ENCODE measurements around the gene SNRK. TPM values are rescaled to one million over a fixed set of nuclear protein-coding genes. Genes with fewer than 3 reads are reported as not detected.
A peak's percentile ranks its signal among the peaks of the same experiment; 100 is the strongest.
"Not testable (repeated sequence)": the region's sequence is repeated elsewhere in the genome, so short reads cannot be mapped to it uniquely, and the experiment has no call there.

The SNRK gene
- total RNA-seq, 1 donor from 2014 or later = 37.7 TPM

- H3K9me3 Mint-ChIP-seq = peaks cover 5% of the 10 kb centered on the region
- intact Hi-C loops (cut with micrococcal nuclease) = no loop called here
- H3K4me3 Mint-ChIP-seq = no peak overlapping the region
- peaks cover 74% of the 10 kb centered on the region for H3K36me3 Mint-ChIP-seq (ENCODE audit: low read depth)
- H3K27me3 Mint-ChIP-seq (ENCODE audit: insufficient read depth) = no peaks in the 10 kb centered on the region
- peaks cover 85% of the 10 kb centered on the region for H3K4me1 Mint-ChIP-seq (ENCODE audit: low read depth)
- DNase-seq (ENCODE audit: low spot score) = no peak
- peak overlapping the region; percentile 22 for H3K27ac Mint-ChIP-seq
Observed at GRCh38 chr3:43344520-43344919, 58.2 kb downstream of the SNRK start.

DNA sequence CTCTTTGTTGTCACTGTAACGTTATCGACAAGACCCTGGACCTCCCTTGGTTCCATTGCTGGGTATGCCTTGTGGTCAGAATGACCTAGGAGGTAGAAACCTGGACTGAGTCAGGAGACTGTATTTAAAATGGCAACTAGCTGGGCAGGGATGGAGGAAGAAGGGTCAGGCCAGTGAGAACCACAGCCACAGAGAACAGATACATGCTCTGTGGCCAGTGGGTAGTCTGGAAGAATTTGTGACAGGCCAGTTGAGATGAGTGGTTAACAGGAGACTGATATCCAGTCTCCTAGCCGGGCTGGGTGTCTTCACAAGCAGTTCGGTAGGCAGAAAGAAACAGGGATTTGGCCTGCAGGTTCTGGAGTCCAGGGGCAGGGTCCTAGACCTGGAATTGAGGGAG, 58.9 kb downstream of the SNRK start:
- intact Hi-C loops (cut with micrococcal nuclease) = loop anchor here (5.0 kb wide), 1 partner anchor 347 kb away; the partner anchor contains the start of gene ABHD5
- peak overlapping the region; percentile 63 for H3K4me3 Mint-ChIP-seq
- peaks cover 5% of the 10 kb centered on the region for H3K9me3 Mint-ChIP-seq
- peaks cover 81% of the 10 kb centered on the region for H3K4me1 Mint-ChIP-seq (ENCODE audit: low read depth)
- H3K27me3 Mint-ChIP-seq (ENCODE audit: insufficient read depth) = no peaks in the 10 kb centered on the region
- H3K27ac Mint-ChIP-seq = peak overlapping the region; percentile 86
- peaks cover 70% of the 10 kb centered on the region for H3K36me3 Mint-ChIP-seq (ENCODE audit: low read depth)
- DNase-seq (ENCODE audit: low spot score) = no peak

- no peak for DNase-seq (ENCODE audit: low spot score)
- peak overlapping the region; percentile 63 for H3K4me3 Mint-ChIP-seq
Observed at GRCh38 chr3:43345877-43346276, 59.5 kb downstream of the SNRK start.

GRCh38 chr3:43346978-43347749, 60.8 kb downstream of the SNRK start:
- Mint-ChIP-seq H3K4me3 (peak overlapping the region; percentile 49), H3K27me3 (ENCODE audit: insufficient read depth) (no peaks in the 10 kb centered on the region), H3K4me1 (ENCODE audit: low read depth) (peaks cover 83% of the 10 kb centered on the region), H3K9me3 (peaks cover 22% of the 10 kb centered on the region), H3K27ac (peak overlapping the region; percentile 92), H3K36me3 (ENCODE audit: low read depth) (peaks cover 79% of the 10 kb centered on the region)
- peak; percentile 60 for DNase-seq (ENCODE audit: low spot score)
- intact Hi-C loops (cut with micrococcal nuclease) = loop anchor here (1.0 to 5.0 kb wide), 4 partner anchors 42 to 345 kb away; partner anchors contain the start of gene ABHD5

More at GRCh38 chr3:43345877-43346276, 59.5 kb downstream of the SNRK start:
- peak overlapping the region; percentile 86 for H3K27ac Mint-ChIP-seq
- H3K9me3 Mint-ChIP-seq = peaks cover 9% of the 10 kb centered on the region
- H3K36me3 Mint-ChIP-seq (ENCODE audit: low read depth) = peaks cover 68% of the 10 kb centered on the region
- H3K4me1 Mint-ChIP-seq (ENCODE audit: low read depth) = peaks cover 80% of the 10 kb centered on the region
- H3K27me3 Mint-ChIP-seq (ENCODE audit: insufficient read depth) = no peaks in the 10 kb centered on the region
- intact Hi-C loops (cut with micrococcal nuclease) = loop anchor here (1.0 to 5.0 kb wide), 2 partner anchors 58 to 346 kb away; partner anchors contain the start of gene ABHD5

DNA sequence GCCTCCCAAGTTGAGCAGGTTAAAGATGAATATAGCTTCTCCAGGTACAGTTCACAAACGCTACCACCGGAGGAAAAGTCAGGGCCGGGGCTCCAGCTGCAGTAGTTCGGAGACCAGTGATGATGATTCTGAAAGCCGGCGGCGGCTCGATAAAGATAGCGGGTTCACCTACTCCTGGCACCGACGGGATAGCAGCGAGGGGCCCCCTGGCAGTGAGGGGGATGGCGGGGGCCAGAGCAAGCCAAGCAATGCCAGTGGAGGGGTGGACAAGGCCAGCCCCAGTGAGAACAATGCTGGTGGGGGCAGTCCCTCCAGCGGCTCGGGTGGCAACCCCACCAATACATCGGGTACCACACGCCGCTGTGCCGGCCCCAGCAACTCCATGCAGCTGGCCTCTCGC, 61.4 kb downstream of the SNRK start:
- DNase-seq (ENCODE audit: low spot score) = no peak
- Mint-ChIP-seq H3K36me3 (ENCODE audit: low read depth) (peaks cover 78% of the 10 kb centered on the region), H3K4me1 (ENCODE audit: low read depth) (peaks cover 76% of the 10 kb centered on the region), H3K27ac (peak overlapping the region; percentile 92), H3K27me3 (ENCODE audit: insufficient read depth) (no peaks in the 10 kb centered on the region), H3K9me3 (peaks cover 28% of the 10 kb centered on the region), H3K4me3 (peak overlapping the region; percentile 49)
- intact Hi-C loops (cut with micrococcal nuclease) = loop anchor here (1.0 to 5.0 kb wide), 3 partner anchors 42 to 345 kb away; partner anchors contain the start of gene ABHD5

DNA sequence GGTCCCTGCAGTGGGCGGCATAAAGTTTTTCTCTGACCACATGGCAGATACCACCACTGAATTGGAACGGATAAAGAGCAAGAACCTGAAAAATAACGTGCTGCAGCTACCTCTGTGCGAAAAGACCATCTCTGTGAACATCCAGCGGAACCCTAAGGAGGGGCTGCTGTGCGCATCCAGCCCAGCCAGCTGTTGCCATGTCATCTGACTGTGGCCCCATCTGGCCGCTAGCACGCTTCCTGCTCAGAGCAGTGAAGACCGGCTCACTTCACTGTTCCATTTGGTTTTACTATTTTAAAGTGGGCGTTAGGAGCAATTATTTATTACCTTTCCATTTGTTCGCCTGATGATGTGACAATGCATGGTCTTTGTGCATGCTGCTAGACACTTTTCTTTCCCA, 62.0 kb downstream of the SNRK start:
- H3K4me3 Mint-ChIP-seq = no peak overlapping the region
- intact Hi-C loops (cut with micrococcal nuclease) = loop anchor here (5.0 kb wide), 1 partner anchor 344 kb away; the partner anchor contains the start of gene ABHD5
- no peak for DNase-seq (ENCODE audit: low spot score)
- peaks cover 71% of the 10 kb centered on the region for H3K4me1 Mint-ChIP-seq (ENCODE audit: low read depth)
- peaks cover 34% of the 10 kb centered on the region for H3K9me3 Mint-ChIP-seq
- peak overlapping the region; percentile 44 for H3K27ac Mint-ChIP-seq
- H3K36me3 Mint-ChIP-seq (ENCODE audit: low read depth) = peaks cover 77% of the 10 kb centered on the region
- no peaks in the 10 kb centered on the region for H3K27me3 Mint-ChIP-seq (ENCODE audit: insufficient read depth)

DNA sequence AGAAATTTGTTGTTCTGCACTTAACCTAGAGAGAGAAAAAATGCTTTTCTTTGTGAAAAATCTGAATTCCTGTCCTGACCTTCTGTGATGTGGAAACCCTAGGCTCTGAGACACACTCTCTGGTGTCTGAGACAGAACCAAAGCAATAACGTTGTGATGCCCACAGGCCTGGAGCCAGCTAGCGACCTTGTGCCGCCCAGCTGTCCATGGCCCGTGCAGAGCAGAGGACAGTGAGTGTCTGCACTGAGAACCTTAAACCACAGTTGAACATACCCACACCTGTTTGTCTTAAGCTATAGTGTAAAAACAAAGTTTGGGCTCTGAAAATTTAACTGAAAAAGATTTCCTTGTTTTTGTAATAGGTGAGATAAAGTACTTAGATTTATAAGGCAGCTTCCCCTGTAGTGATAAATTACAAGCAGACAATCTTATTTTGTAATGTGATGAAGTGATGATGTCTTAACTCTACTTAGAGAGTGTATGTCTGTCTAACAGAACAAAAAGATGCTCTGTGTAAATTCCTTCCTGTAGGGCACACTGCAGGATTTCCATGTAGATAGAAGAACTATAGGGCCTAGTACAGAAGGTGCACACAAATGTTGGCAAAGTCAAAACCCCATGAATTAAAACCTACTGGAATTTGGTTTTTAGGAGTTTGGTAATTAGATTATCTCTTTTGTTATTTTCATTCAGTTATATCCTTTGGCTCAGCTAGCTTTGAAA, 62.7 kb downstream of the SNRK start:
- Mint-ChIP-seq H3K4me3 (peak overlapping the region; percentile 49), H3K36me3 (ENCODE audit: low read depth) (peaks cover 77% of the 10 kb centered on the region), H3K27me3 (ENCODE audit: insufficient read depth) (no peaks in the 10 kb centered on the region), H3K27ac (peak overlapping the region; percentile 77), H3K4me1 (ENCODE audit: low read depth) (peaks cover 64% of the 10 kb centered on the region), H3K9me3 (peaks cover 41% of the 10 kb centered on the region)
- DNase-seq (ENCODE audit: low spot score) = no peak
- intact Hi-C loops (cut with micrococcal nuclease) = loop anchor here (5.0 kb wide), 1 partner anchor 343 kb away; the partner anchor contains the start of gene ABHD5

DNA sequence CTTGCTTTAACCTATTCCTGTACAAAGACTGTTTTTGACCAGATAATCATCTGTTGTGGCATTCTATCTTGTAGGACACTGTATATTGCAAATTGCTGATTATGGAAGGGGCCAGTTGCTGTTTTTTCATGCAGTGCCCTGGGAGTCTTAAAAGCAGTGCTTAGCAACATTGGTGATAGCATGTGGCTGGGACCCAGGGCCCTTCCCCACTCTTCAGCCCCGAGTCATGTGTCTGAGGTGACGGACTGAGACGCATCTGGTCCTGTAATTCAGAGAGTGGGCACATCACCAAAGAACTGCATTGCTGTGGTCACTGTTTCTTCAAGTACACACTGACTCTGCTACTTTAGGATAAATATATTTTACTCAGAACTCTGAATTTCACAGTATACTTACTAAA, 63.4 kb downstream of the SNRK start:
- no peaks in the 10 kb centered on the region for H3K27me3 Mint-ChIP-seq (ENCODE audit: insufficient read depth)
- no peak overlapping the region for H3K27ac Mint-ChIP-seq
- intact Hi-C loops (cut with micrococcal nuclease) = loop anchor here (5.0 kb wide), 1 partner anchor 343 kb away; the partner anchor contains the start of gene ABHD5
- peaks cover 48% of the 10 kb centered on the region for H3K9me3 Mint-ChIP-seq
- H3K36me3 Mint-ChIP-seq (ENCODE audit: low read depth) = peaks cover 77% of the 10 kb centered on the region
- no peak overlapping the region for H3K4me3 Mint-ChIP-seq
- H3K4me1 Mint-ChIP-seq (ENCODE audit: low read depth) = peaks cover 57% of the 10 kb centered on the region
- DNase-seq (ENCODE audit: low spot score) = no peak

- H3K4me1 Mint-ChIP-seq (ENCODE audit: low read depth) = peaks cover 21% of the 10 kb centered on the region
- H3K4me3 Mint-ChIP-seq = no peak overlapping the region
- no peak for DNase-seq (ENCODE audit: low spot score)
- no peak overlapping the region for H3K27ac Mint-ChIP-seq
- peaks cover 65% of the 10 kb centered on the region for H3K36me3 Mint-ChIP-seq (ENCODE audit: low read depth)
- H3K9me3 Mint-ChIP-seq = peaks cover 75% of the 10 kb centered on the region
- H3K27me3 Mint-ChIP-seq (ENCODE audit: insufficient read depth) = no peaks in the 10 kb centered on the region
- intact Hi-C loops (cut with micrococcal nuclease) = no loop called here
Observed at GRCh38 chr3:43353393-43353792, 67.1 kb downstream of the SNRK start.

DNA sequence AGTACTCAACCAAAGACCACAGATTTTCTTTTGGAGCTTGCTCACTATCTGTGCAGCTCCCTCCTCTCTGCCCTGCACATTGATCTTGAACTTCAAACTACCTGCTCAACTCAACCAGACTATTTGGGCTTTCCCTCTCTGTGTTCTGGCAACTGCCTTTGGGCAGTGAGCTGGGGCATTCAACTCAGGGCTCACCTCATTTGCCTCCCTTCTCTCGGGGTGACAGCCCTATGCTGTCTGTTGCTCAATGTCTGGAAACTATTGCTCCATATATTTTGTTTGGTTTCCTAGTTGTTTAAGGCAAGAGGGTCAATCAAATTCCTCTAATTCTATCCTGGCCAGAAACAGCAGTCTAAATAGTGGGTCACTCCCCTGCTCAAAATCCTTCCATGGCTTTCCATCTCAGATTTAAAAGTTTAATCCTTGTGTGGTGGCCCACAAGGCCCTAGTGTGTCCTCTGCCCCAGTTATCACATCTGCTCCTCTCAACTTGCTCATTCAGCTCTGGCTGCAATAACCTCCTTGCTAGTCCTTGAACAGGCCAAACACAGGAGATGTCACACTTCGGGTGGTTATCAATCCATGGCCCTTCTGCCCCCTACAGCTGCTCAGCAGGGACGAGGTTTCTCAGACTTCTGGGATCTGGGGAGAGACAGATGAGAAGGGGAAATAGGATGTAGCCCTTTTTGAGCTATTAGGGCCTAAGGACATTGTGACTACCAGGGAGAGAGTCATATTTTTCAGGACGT, 67.8 kb downstream of the SNRK start:
- Mint-ChIP-seq H3K36me3 (ENCODE audit: low read depth) (peaks cover 58% of the 10 kb centered on the region), H3K4me1 (ENCODE audit: low read depth) (peaks cover 14% of the 10 kb centered on the region), H3K4me3 (no peak overlapping the region), H3K27ac (no peak overlapping the region), H3K27me3 (ENCODE audit: insufficient read depth) (no peaks in the 10 kb centered on the region), H3K9me3 (peaks cover 71% of the 10 kb centered on the region)
- no peak for DNase-seq (ENCODE audit: low spot score)
- intact Hi-C loops (cut with micrococcal nuclease) = no loop called here

DNA sequence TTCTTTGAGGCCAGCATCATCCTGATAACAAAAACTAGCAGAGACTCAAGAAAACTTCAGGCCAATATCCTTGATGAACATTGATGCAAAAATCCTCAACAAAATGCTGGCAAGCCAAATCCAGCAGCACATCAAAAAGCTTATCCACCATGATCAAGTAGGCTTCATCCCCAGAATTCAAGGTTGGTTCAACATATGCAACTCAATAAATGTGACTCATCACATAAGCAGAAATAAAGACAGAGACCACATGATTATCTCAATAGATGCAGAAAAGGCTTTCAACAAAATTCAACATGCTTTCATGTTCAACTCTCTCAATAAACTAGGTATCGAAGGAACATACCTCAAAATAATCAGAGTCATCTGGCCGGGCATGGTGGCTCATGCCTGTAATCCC, 69.7 kb downstream of the SNRK start:
- H3K4me3 Mint-ChIP-seq; H3K27me3 Mint-ChIP-seq (ENCODE audit: insufficient read depth); intact Hi-C loops (cut with micrococcal nuclease); DNase-seq (ENCODE audit: low spot score); H3K4me1 Mint-ChIP-seq (ENCODE audit: low read depth); H3K27ac Mint-ChIP-seq: not testable (repeated sequence)
- peaks cover 49% of the 10 kb centered on the region for H3K36me3 Mint-ChIP-seq (ENCODE audit: low read depth)
- H3K9me3 Mint-ChIP-seq = peaks cover 64% of the 10 kb centered on the region

DNA sequence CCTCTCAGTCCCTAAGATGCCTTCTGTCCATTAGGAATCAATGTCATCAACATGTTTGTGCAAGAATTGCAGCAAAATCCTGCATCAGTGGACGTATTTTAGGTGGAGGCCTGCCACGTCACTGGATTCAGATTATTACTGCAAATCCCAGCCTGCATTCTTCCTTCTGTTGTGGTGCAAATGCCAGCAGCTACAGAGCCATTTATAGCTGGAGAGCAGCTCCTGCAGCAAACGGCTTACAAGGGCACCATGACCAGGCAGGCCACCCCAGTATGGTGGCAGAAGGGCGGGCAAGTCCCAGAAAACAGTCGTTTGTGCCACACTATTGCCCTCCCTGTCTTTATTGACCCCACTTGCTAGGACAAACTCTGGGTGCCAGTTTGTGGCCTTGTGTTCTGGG, 74.7 kb downstream of the SNRK start:
- H3K9me3 Mint-ChIP-seq = peaks cover 15% of the 10 kb centered on the region
- H3K4me3 Mint-ChIP-seq = no peak overlapping the region
- intact Hi-C loops (cut with micrococcal nuclease) = no loop called here
- DNase-seq (ENCODE audit: low spot score) = no peak
- no peaks in the 10 kb centered on the region for H3K4me1 Mint-ChIP-seq (ENCODE audit: low read depth)
- peaks cover 4% of the 10 kb centered on the region for H3K36me3 Mint-ChIP-seq (ENCODE audit: low read depth)
- H3K27ac Mint-ChIP-seq = no peak overlapping the region
- H3K27me3 Mint-ChIP-seq (ENCODE audit: insufficient read depth) = no peaks in the 10 kb centered on the region
